AG04450 (cell line): Measurements from ENCODE around the gene GFM2. TPM values are rescaled to one million over a fixed set of nuclear protein-coding genes. Genes with fewer than 3 reads are reported as not detected.
"Not testable (repeated sequence)": the region's sequence is repeated elsewhere in the genome, so short reads cannot be mapped to it uniquely, and the experiment has no call there.

Experiments used
- CTCF ChIA-PET: fragments of 300-600, 350-600 bp; formaldehyde crosslinking; extraction: SDS; loops from one replicate; lab custom pipeline; 2022; ENCODE audit warnings: antibody characterized with exemption, inconsistent platforms; lab: Charles Lee
- POLR2A ChIA-PET: fragments of 350-600 bp; formaldehyde crosslinking; extraction: SDS; loops from one replicate; lab custom pipeline; 2021; ENCODE audit warnings: antibody characterized with exemption, inconsistent platforms; lab: Yijun Ruan, JAX
- DNase-seq: peaks from one replicate; pipeline ENCODE4 v3.0.0-alpha.2; 2011; ENCODE audit warnings: low read depth, low spot score
- H3K27ac ChIP-seq: one replicate; pipeline ENCODE4 v1.5.1; 2012; ENCODE audit warnings: low read depth, low read length, control low read depth
- H3K27me3 ChIP-seq: one replicate; pipeline ENCODE4 v1.6.0; 2012; ENCODE audit warnings: low read length; ENCODE audit not compliant: control insufficient read depth, insufficient read depth
- H3K4me3 ChIP-seq: 2 replicates; pipeline ENCODE4 v1.5.1; 2011; ENCODE audit warnings: mild to moderate bottlenecking, low read depth, low read length, control low read depth
- H3K9me3 ChIP-seq: 2 replicates; pipeline ENCODE4 v1.5.1; 2012; ENCODE audit warnings: low read length; ENCODE audit not compliant: control insufficient read depth, insufficient read depth
- CTCF ChIP-seq: IDR thresholded peaks from 2 replicates; pipeline ENCODE4 v1.5.1; 2011; ENCODE audit warnings: low read depth, low read length, control low read depth, inconsistent platforms
- polyA plus RNA-seq: library from polyadenylated mRNA; depleted of rRNA; stranded (reverse); fragments of >200 nt; gene quantifications from 2 replicates; pipeline ENCODE4 v1.2.3, GENCODE V29; 2011

GFM2 gene
- polyA plus RNA-seq, 1 experiment = 52.5 TPM

GRCh38 chr5:74763504-74763903 lies 3.4 kb downstream of the GFM2 start:
- Histone ChIP-seq H3K4me3 (no peak overlapping the region), H3K27ac (no peak overlapping the region), H3K27me3 (no peaks in the 10 kb centered on the region), H3K9me3 (peaks cover 2% of the 10 kb centered on the region; the same call in 1 of the 2 replicates)
- POLR2A ChIA-PET = no interaction called here
- no peak for DNase-seq
- TF ChIP-seq CTCF = no peak
- CTCF ChIA-PET = interaction anchor here (0.6 to 2.1 kb wide), 8 partner anchors 10 to 741 kb away, joined by 3 to 7 read pairs (median 4); no protein-coding TSS in a partner anchor

GRCh38 chr5:74762599-74762998 lies 4.3 kb downstream of the GFM2 start:
- ChIA-PET POLR2A (interaction anchor here (0.8 kb wide), 1 partner anchor 475 kb away, joined by 3 read pairs; no protein-coding TSS in a partner anchor), CTCF (interaction anchor here (0.6 to 1.8 kb wide), 3 partner anchors 474 to 742 kb away, joined by 3 to 5 read pairs (median 5); no protein-coding TSS in a partner anchor)
- Histone ChIP-seq H3K4me3 (no peak overlapping the region), H3K27ac (no peak overlapping the region), H3K27me3 (no peaks in the 10 kb centered on the region), H3K9me3 (peaks cover 2% of the 10 kb centered on the region; the same call in 1 of the 2 replicates)
- DNase-seq = peak; percentile 55
- TF ChIP-seq CTCF = no peak

GRCh38 chr5:74761241-74761640 lies 5.7 kb downstream of the GFM2 start:
- POLR2A ChIA-PET = no interaction called here
- Histone ChIP-seq H3K4me3 (no peak overlapping the region), H3K27me3 (no peaks in the 10 kb centered on the region), H3K9me3 (no peaks in the 10 kb centered on the region), H3K27ac (no peak overlapping the region)
- TF ChIP-seq CTCF = no peak
- no peak for DNase-seq
- CTCF ChIA-PET = interaction anchor here (0.6 kb wide), 1 partner anchor 45 kb away, joined by 5 read pairs; no protein-coding TSS in a partner anchor

- H3K27ac ChIP-seq, DNase-seq, H3K4me3 ChIP-seq, H3K27me3 ChIP-seq, POLR2A ChIA-PET, H3K9me3 ChIP-seq: not testable (repeated sequence)
- CTCF ChIA-PET = interaction anchor here (0.7 kb wide), 1 partner anchor 17 kb away, joined by 3 read pairs; no protein-coding TSS in a partner anchor
These were observed 18.2 kb downstream of the GFM2 start for GRCh38 chr5:74748742-74749141.

- H3K9me3 ChIP-seq = no peaks in the 10 kb centered on the region
- H3K4me3 ChIP-seq = no peak overlapping the region
- ChIA-PET POLR2A (no interaction called here), CTCF (interaction anchor here (1.6 kb wide), 1 partner anchor 23 kb away, joined by 4 read pairs; no protein-coding TSS in a partner anchor)
- no peak for TF ChIP-seq CTCF
- no peak overlapping the region for H3K27ac ChIP-seq
- no peaks in the 10 kb centered on the region for H3K27me3 ChIP-seq
- no peak for DNase-seq
These were observed 28.5 kb downstream of the GFM2 start for GRCh38 chr5:74738406-74738805.
